Skeletal muscle tissue (tissue), 4 donors: ENCODE data around the gene POMC. TPM values are rescaled to one million over a fixed set of nuclear protein-coding genes. Genes with fewer than 3 reads are reported as not detected.
"Not testable (repeated sequence)": the region's sequence is repeated elsewhere in the genome, so short reads cannot be mapped to it uniquely, and the experiment has no call there.

Experiments used
- H3K27ac ChIP-seq: one replicate; pipeline ENCODE4 v1.7.0; 2013; ENCODE audit warnings: mild to moderate bottlenecking, low read depth, low read length, inconsistent platforms
- H3K27me3 ChIP-seq, 3 donors: one replicate each; pipeline ENCODE4 v1.7.0; 2013; ENCODE audit warnings: low read length in 3 of 3; ENCODE audit not compliant: control insufficient read depth in 3 of 3, insufficient read depth in 3 of 3
- H3K36me3 ChIP-seq, 3 donors: one replicate each; pipeline ENCODE4 v1.7.0; 2013; ENCODE audit warnings: low read length in 3 of 3; ENCODE audit not compliant: control insufficient read depth in 3 of 3, insufficient read depth in 3 of 3
- H3K4me1 ChIP-seq, 3 donors: one replicate each; pipeline ENCODE4 v1.7.0; 2013; ENCODE audit warnings: low read length in 3 of 3, mild to moderate bottlenecking in 3 of 3; ENCODE audit not compliant: control insufficient read depth in 3 of 3, insufficient read depth in 3 of 3
- H3K4me3 ChIP-seq, 3 donors: one replicate each; pipeline ENCODE4 v1.7.0; 2013; ENCODE audit warnings: low read length in 3 of 3
- H3K9ac ChIP-seq, 3 donors: one replicate each; pipeline ENCODE4 v1.7.0; 2013; ENCODE audit warnings: low read length in 3 of 3, mild to moderate bottlenecking in 3 of 3, moderate library complexity in 2 of 3, low read depth in 1 of 3
- H3K9me3 ChIP-seq, 3 donors: one replicate each; pipeline ENCODE4 v1.7.0; 2013; ENCODE audit warnings: low read length in 3 of 3; ENCODE audit not compliant: control insufficient read depth in 3 of 3
- total RNA-seq: library from RNA; depleted of rRNA; stranded (reverse); fragments of >200 nt; gene quantifications from one replicate; pipeline ENCODE4 v1.2.3, GENCODE V29; 2014
- donor health status: Osteomylitis.

Gene POMC
- total RNA-seq, 1 donor from 2014 or later = 4.2 TPM

DNA sequence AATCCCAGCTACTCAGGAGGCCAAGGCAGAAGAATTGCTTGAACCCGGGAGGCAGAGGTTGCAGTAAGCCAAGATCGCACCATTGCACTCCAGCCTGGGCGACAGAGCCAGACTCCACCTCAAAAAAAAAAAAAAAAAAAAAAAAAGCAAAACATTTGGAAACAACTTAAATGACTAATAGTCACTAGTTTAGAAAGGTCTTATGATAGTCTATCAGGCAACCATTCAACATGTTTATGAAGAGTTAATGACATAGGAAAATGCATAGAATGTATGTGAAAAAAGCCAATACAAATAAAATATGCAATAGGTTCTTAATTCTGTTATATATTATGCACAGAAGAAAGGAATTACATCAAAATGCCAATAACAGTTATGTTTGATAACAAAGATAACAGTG is 41.3 kb downstream of the POMC start:
- not testable (repeated sequence) for H3K27ac ChIP-seq, H3K36me3 ChIP-seq, H3K27me3 ChIP-seq, H3K4me3 ChIP-seq, H3K9me3 ChIP-seq, H3K4me1 ChIP-seq, H3K9ac ChIP-seq

GRCh38 chr2:25125976-25126375 is 42.4 kb downstream of the POMC start:
- peaks cover 5 to 12% (median 5%) of the 10 kb centered on the region in 3 donors for H3K36me3 ChIP-seq
- H3K9ac ChIP-seq = no peak overlapping the region
- H3K4me3 ChIP-seq = no peak overlapping the region
- H3K27me3 ChIP-seq = no peaks in the 10 kb centered on the region
- H3K4me1 ChIP-seq = peaks cover 0 to 8% (median 3%) of the 10 kb centered on the region in 3 donors
- H3K9me3 ChIP-seq = no peaks in the 10 kb centered on the region
- H3K27ac ChIP-seq = no peak overlapping the region

DNA sequence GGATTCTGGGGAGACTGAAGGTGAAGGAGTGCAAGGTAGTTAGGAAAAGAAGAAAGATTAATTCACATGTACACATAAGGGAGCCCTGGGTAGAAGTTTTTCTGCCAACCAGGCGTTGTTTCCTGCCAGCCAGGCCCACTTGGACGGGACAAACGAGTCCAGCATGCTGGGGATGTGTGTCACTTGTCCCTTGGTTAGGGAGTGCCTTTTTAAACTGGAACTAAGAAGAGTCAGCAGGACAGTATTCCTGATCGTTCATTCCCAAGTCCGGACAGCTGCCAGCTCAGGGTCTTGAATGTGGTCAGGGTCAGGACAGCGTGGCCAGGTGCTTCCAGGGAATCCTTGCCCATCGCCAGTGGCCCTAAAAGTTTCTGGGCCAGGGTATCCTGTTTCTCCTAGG is 43.2 kb downstream of the POMC start:
- Histone ChIP-seq H3K9ac (no peak overlapping the region), H3K4me1 (peaks cover 0 to 8% (median 2%) of the 10 kb centered on the region in 3 donors), H3K9me3 (no peaks in the 10 kb centered on the region), H3K27ac (no peak overlapping the region), H3K36me3 (peaks cover 3 to 12% (median 3%) of the 10 kb centered on the region in 3 donors), H3K4me3 (no peak overlapping the region), H3K27me3 (no peaks in the 10 kb centered on the region)

DNA sequence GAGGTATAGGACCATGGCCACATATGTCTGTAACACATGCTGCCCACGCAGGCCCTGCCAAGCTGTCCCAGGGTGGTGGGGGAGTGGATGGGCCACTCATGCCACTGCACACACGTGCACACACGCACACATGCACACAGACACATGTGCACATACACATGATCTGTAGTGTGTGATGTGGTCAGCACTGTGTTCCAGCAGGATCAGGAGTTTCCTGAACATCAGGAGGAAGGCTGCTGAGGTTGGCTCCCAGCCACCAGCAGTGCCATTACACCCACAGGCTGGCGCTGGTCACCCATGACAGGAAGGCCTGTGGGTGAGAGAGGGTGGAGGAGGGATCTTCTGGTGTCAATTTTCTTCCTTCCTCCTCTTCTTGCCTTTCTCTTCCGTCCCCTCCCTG is 44.7 kb downstream of the POMC start:
- H3K27ac ChIP-seq = no peak overlapping the region
- peaks cover 0 to 12% (median 3%) of the 10 kb centered on the region in 3 donors for H3K36me3 ChIP-seq
- H3K4me1 ChIP-seq = peaks cover 0 to 6% (median 0%) of the 10 kb centered on the region in 3 donors
- H3K9ac ChIP-seq = no peak overlapping the region
- H3K4me3 ChIP-seq = no peak overlapping the region
- H3K27me3 ChIP-seq = no peaks in the 10 kb centered on the region
- H3K9me3 ChIP-seq = no peaks in the 10 kb centered on the region

DNA sequence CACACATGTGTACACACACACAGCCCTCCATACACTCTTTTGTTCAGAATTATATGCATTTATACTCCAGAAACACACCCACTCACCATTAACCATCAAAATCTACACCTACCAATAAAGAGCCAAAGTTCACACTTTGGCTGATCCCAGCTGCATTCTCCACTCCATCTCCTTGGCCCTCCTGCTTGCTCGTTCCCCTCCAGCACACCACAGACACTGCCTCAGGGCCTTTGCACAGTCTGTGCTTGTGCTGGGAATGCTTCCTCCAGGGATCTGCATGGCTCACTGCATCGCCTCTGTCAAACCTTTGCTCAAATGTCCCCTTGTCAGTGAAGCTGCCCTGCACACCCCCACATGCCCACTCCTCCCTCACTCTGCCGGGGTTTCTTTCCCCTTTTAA is 46.0 kb downstream of the POMC start:
- Histone ChIP-seq H3K36me3 (peaks cover 0 to 12% (median 3%) of the 10 kb centered on the region in 3 donors), H3K4me1 (peaks cover 0 to 6% (median 0%) of the 10 kb centered on the region in 3 donors), H3K9ac (no peak overlapping the region), H3K27ac (no peak overlapping the region), H3K4me3 (no peak overlapping the region), H3K9me3 (no peaks in the 10 kb centered on the region), H3K27me3 (no peaks in the 10 kb centered on the region)

DNA sequence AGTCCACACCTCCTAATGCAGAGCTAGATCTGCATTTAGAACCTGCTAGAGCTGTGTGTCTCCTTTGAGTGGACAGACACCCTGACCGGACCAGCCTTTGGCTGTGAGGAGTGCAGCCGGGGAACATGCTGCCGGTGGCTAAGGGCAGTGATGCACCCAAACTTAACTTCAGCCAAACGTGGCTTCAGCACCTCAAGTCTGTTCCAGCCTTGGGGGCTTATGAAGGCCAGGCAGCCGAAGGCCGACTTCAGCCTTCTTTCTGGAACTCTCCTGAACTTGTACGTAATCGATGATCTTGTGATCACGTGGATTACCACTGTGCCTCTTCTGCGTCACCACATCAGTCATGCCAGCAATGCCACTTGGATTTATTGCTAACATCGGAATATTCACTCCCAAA is 49.1 kb downstream of the POMC start:
- peaks cover 0 to 11% (median 0%) of the 10 kb centered on the region in 3 donors for H3K4me1 ChIP-seq
- no peaks in the 10 kb centered on the region for H3K27me3 ChIP-seq
- no peaks in the 10 kb centered on the region for H3K9me3 ChIP-seq
- H3K4me3 ChIP-seq = no peak overlapping the region
- H3K36me3 ChIP-seq = peaks cover 0 to 12% (median 3%) of the 10 kb centered on the region in 3 donors
- H3K27ac ChIP-seq = no peak overlapping the region
- H3K9ac ChIP-seq = no peak overlapping the region

- H3K9me3 ChIP-seq = no peaks in the 10 kb centered on the region
- peaks cover 0 to 5% (median 0%) of the 10 kb centered on the region in 3 donors for H3K36me3 ChIP-seq
- no peak overlapping the region for H3K9ac ChIP-seq
- H3K27me3 ChIP-seq = no peaks in the 10 kb centered on the region
- peaks cover 0 to 5% (median 0%) of the 10 kb centered on the region in 3 donors for H3K4me1 ChIP-seq
- no peak overlapping the region for H3K4me3 ChIP-seq
- no peak overlapping the region for H3K27ac ChIP-seq
Observed at GRCh38 chr2:25116956-25117355, 51.4 kb downstream of the POMC start.

DNA sequence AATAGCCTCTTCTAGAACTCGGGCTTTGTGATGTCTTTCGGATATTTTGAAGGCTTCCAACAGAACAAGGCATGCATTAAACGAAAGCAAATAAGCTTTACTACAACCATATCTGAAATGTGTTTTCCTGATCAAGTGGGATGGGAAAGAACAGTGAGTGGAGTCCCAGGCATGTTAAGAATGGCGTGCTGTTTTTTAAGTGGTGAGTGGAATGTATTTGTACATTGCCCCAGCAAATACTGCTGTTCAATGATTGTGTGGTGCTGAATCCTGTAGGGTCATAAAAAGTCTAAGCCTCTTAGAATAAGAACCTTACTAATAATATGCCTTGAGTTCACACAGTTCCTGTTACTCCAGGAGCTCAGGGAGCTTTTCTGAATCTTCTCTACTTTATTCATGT is 52.5 kb downstream of the POMC start:
- Histone ChIP-seq H3K27me3 (no peaks in the 10 kb centered on the region), H3K27ac (no peak overlapping the region), H3K9me3 (no peaks in the 10 kb centered on the region), H3K4me3 (no peak overlapping the region), H3K4me1 (peaks cover 0 to 5% (median 0%) of the 10 kb centered on the region in 3 donors), H3K9ac (no peak overlapping the region), H3K36me3 (no peaks in the 10 kb centered on the region)

GRCh38 chr2:25115249-25115883 is 53.0 kb downstream of the POMC start:
- H3K27me3 ChIP-seq = no peaks in the 10 kb centered on the region
- H3K9ac ChIP-seq = no peak overlapping the region
- no peaks in the 10 kb centered on the region for H3K9me3 ChIP-seq
- H3K4me1 ChIP-seq = peaks cover 0 to 5% (median 0%) of the 10 kb centered on the region in 3 donors
- H3K4me3 ChIP-seq = no peak overlapping the region
- no peak overlapping the region for H3K27ac ChIP-seq
- H3K36me3 ChIP-seq = no peaks in the 10 kb centered on the region

DNA sequence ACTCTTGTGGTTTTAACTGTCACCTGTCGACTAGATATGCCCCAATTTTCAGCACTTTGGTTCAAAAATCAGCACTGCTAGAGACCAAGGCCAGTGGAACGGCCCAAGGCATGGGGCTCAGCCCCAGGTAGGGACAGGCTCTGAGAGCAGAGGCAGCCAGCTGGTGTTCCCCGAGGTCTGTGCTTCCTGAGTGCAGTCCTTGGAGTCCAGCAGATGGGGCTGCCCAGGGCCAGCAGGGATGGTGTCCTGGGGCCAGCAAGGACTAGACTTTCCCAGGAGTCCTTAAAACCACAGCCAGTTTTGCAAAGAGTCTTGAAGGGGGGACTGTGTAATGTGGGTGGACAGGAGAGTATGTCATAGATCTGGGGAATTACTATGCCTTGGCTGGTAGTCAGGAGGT is 56.3 kb downstream of the POMC start:
- peaks cover 0 to 5% (median 0%) of the 10 kb centered on the region in 3 donors for H3K4me1 ChIP-seq
- no peaks in the 10 kb centered on the region for H3K36me3 ChIP-seq

More for the DNA sequence above, 56.3 kb downstream of the POMC start:
- Histone ChIP-seq H3K9ac (no peak overlapping the region), H3K4me3 (no peak overlapping the region), H3K27me3 (no peaks in the 10 kb centered on the region), H3K9me3 (no peaks in the 10 kb centered on the region), H3K27ac (no peak overlapping the region)
